Stomach (tissue), 9 donors: ENCODE results near the gene RHPN2. TPM values are rescaled to one million over a fixed set of nuclear protein-coding genes. Genes with fewer than 3 reads are reported as not detected.
"Not testable (repeated sequence)": the region's sequence is repeated elsewhere in the genome, so short reads cannot be mapped to it uniquely, and the experiment has no call there.

Experiments
- DNase-seq, 2 donors: peaks; one replicate each; pipeline versions ENCODE4 v3.0.0 to v3.0.0-alpha.2; 2013 to 2019
- H3K27ac ChIP-seq, 5 donors: fragments of 200-600 bp in 4 of 5; sonication (generic) in 4 of 5; one replicate each; pipeline ENCODE4 v1.5.1; 2013 to 2019; ENCODE audit warnings: mild to moderate bottlenecking in 1 of 5, moderate library complexity in 1 of 5
- H3K27me3 ChIP-seq, 3 donors: fragments of 200-600 bp; sonication (generic); one replicate each; pipeline ENCODE4 v1.5.1; 2017 to 2019; ENCODE audit warnings: mixed run types in 1 of 3
- H3K36me3 ChIP-seq, 4 donors: fragments of 200-600 bp; sonication (generic); 1 replicate in 3 of 4; 2 replicates in 1 of 4; pipeline ENCODE4 v1.5.1; 2016 to 2019
- H3K4me1 ChIP-seq, 4 donors: fragments of 200-600 bp; sonication (generic); one replicate each; pipeline ENCODE4 v1.5.1; 2016 to 2019
- H3K4me3 ChIP-seq, 4 donors: fragments of 200-600 bp; sonication (generic) in 3 of 4; one replicate each; pipeline ENCODE4 v1.5.1; 2016 to 2019; ENCODE audit warnings: mild to moderate bottlenecking in 1 of 4
- H3K9me3 ChIP-seq, 4 donors: fragments of 200-600 bp; sonication (generic); one replicate each; pipeline ENCODE4 v1.5.1; 2016 to 2019
- CTCF ChIP-seq, 7 experiments: fragments of 450-650 bp in 4 of 7; fragments of 200-600 bp in 3 of 7; sonication (generic) in 3 of 7; IDR thresholded peaks; one replicate each; pipeline ENCODE4 v1.5.1; 2016 to 2019; ENCODE audit warnings: antibody characterized with exemption in 7 of 7, control low read depth in 2 of 7, mild to moderate bottlenecking in 1 of 7
- EP300 ChIP-seq: sonication (generic); formaldehyde crosslinking; IDR thresholded peaks from one replicate; pipeline ENCODE4 v1.6.1; 2017; ENCODE audit warnings: antibody characterized with exemption
- POLR2A ChIP-seq, 4 donors: fragments of 450-650 bp; IDR thresholded peaks; one replicate each; pipeline ENCODE4 v1.6.1; 2016; ENCODE audit warnings: antibody characterized with exemption in 4 of 4, control low read depth in 2 of 4, mild to moderate bottlenecking in 1 of 4, moderate library complexity in 1 of 4
- POLR2AphosphoS5 ChIP-seq, 3 donors: sonication (generic); formaldehyde crosslinking; IDR thresholded peaks; one replicate each; pipeline ENCODE4 v1.6.1; 2016; ENCODE audit warnings: antibody characterized with exemption in 3 of 3
- WGBS, 5 donors: extraction: QIAGEN DNeasy Blood & Tissue Kit in 3 of 5; methylation state at CpG; one replicate each; pipeline versions ENCODE4 v1.1.5 to v1.1.7; 2013 to 2018; 5-methylcytosine and 5-hydroxymethylcytosine counted together
- intact Hi-C: fragments of 100-400 bp; cut with DNase I; formaldehyde crosslinking; loops from one replicate; pipeline ENCODE4 v1.15.1; 2023; ENCODE audit warnings: low total_unique reads
- polyA plus RNA-seq, 3 donors: library from polyadenylated mRNA; stranded (reverse); fragments of 200-250 nt; gene quantifications; one replicate each; pipeline ENCODE4 v1.2.3, GENCODE V29; 2013
- total RNA-seq, 5 donors: library from RNA; depleted of rRNA; stranded (reverse); fragments of >200 nt; gene quantifications; one replicate each; pipeline versions ENCODE4 v1.1.0 to v1.2.3, GENCODE V29; 2014 to 2016
- donor health status: healthy with polysubstance abuse.
- donor health status: Bipolar disorder and iron deficiency.
- donor health status: healthy.

The RHPN2 gene
- total and polyA plus RNA-seq, 8 donors, result 2.4 to 73.5 (median 36.0) TPM

- WGBS, 5 donors, result 18 to 47% (median 38%) methylated on average over 5 of the region's 5 CpGs
- H3K9me3 ChIP-seq, result no peaks in the 10 kb centered on the region
- peak overlapping the region in 1 of 4 donors; percentile 3 for H3K4me3 ChIP-seq
- peak in 1 of 2 donors; percentile 56 for DNase-seq
- no peaks in the 10 kb centered on the region for H3K27me3 ChIP-seq
- H3K4me1 ChIP-seq, result peaks cover 0 to 16% (median 2%) of the 10 kb centered on the region in 4 donors
- intact Hi-C loops, result no loop called here
- peaks cover 10 to 88% (median 51%) of the 10 kb centered on the region in 4 donors for H3K36me3 ChIP-seq
- TF ChIP-seq EP300, result no peak
- no peak for TF ChIP-seq CTCF (IDR thresholded peaks at IDR 0.05)
- TF ChIP-seq POLR2AphosphoS5 (IDR thresholded peaks at IDR 0.05), result no peak
- no peak for TF ChIP-seq POLR2A (IDR thresholded peaks at IDR 0.05)
- peak overlapping the region in 2 of 5 donors; percentile 14 to 46 for H3K27ac ChIP-seq
Observed at GRCh38 chr19:32988724-32989123, 76.0 kb downstream of the RHPN2 start.

- Histone ChIP-seq H3K4me1 (peaks cover 0 to 16% (median 2%) of the 10 kb centered on the region in 4 donors), H3K4me3 (peak overlapping the region in 1 of 4 donors; percentile 3), H3K36me3 (peaks cover 8 to 84% (median 47%) of the 10 kb centered on the region in 4 donors), H3K27ac (peak overlapping the region in 2 of 5 donors; percentile 14 to 46)
- WGBS, 5 donors, result 24 to 55% (median 40%) methylated on average over 5 of the region's 5 CpGs
- H3K9me3 ChIP-seq, H3K27me3 ChIP-seq, intact Hi-C loops: not testable (repeated sequence)
- DNase-seq, result peak; percentile 19 to 54
Observed at GRCh38 chr19:32988254-32988653, 76.4 kb downstream of the RHPN2 start.

- WGBS, 5 donors, result 88 to 97% (median 93%) methylated on average over 6 of the region's 6 CpGs
- H3K27ac ChIP-seq, intact Hi-C loops, DNase-seq, H3K9me3 ChIP-seq, H3K4me1 ChIP-seq, H3K4me3 ChIP-seq, H3K27me3 ChIP-seq: not testable (repeated sequence)
- H3K36me3 ChIP-seq, result peaks cover 0 to 68% (median 36%) of the 10 kb centered on the region in 4 donors
Observed at GRCh38 chr19:32982488-32982887, 82.2 kb downstream of the RHPN2 start.

GRCh38 chr19:32979807-32980206, 84.9 kb downstream of the RHPN2 start:
- DNase-seq, H3K27ac ChIP-seq, H3K4me3 ChIP-seq, H3K27me3 ChIP-seq, H3K9me3 ChIP-seq: not testable (repeated sequence)
- intact Hi-C loops, result loop anchor here (5.0 kb wide), 1 partner anchor 137 kb away; no protein-coding TSS in a partner anchor
- WGBS, 5 donors, result 81 to 87% (median 84%) methylated on average over 7 of the region's 7 CpGs
- Histone ChIP-seq H3K36me3 (peaks cover 0 to 49% (median 28%) of the 10 kb centered on the region in 4 donors), H3K4me1 (peaks cover 5 to 15% (median 13%) of the 10 kb centered on the region in 4 donors)

GRCh38 chr19:32977813-32978212, 86.9 kb downstream of the RHPN2 start:
- H3K9me3 ChIP-seq, DNase-seq, H3K4me3 ChIP-seq, H3K27me3 ChIP-seq: not testable (repeated sequence)
- Histone ChIP-seq H3K27ac (peak overlapping the region in 1 of 5 donors; percentile 41), H3K4me1 (peaks cover 5 to 15% (median 13%) of the 10 kb centered on the region in 4 donors), H3K36me3 (peaks cover 0 to 37% (median 23%) of the 10 kb centered on the region in 4 donors)
- WGBS, 5 donors, result 78 to 90% (median 88%) methylated on average over 4 of the region's 4 CpGs
- intact Hi-C loops, result loop anchor here (5.0 kb wide), 1 partner anchor 139 kb away; no protein-coding TSS in a partner anchor

GRCh38 chr19:32977280-32977679, 87.4 kb downstream of the RHPN2 start:
- intact Hi-C loops, result loop anchor here (5.0 kb wide), 1 partner anchor 140 kb away; no protein-coding TSS in a partner anchor
- no peak overlapping the region for H3K4me3 ChIP-seq
- H3K9me3 ChIP-seq, result no peaks in the 10 kb centered on the region
- TF ChIP-seq POLR2AphosphoS5 (IDR thresholded peaks at IDR 0.05) (no peak), POLR2A (IDR thresholded peaks at IDR 0.05) (no peak), CTCF (IDR thresholded peaks at IDR 0.05) (no peak), EP300 (no peak)
- 28 to 52% (median 46%) methylated on average over 7 of the region's 7 CpGs for WGBS, 5 donors
- H3K4me1 ChIP-seq, result peaks cover 5 to 18% (median 14%) of the 10 kb centered on the region in 4 donors
- peaks cover 0 to 36% (median 23%) of the 10 kb centered on the region in 4 donors for H3K36me3 ChIP-seq
- peak overlapping the region in 3 of 5 donors; percentile 9 to 41 (median 16) for H3K27ac ChIP-seq
- H3K27me3 ChIP-seq, result no peaks in the 10 kb centered on the region
- peak in 1 of 2 donors; percentile 29 for DNase-seq
